Measurements from ENCODE around the gene EXPH5. TPM values are rescaled to one million over a fixed set of nuclear protein-coding genes. Genes with fewer than 3 reads are reported as not detected.

The EXPH5 gene
- total and polyA plus RNA-seq, 2 donors (not counting 3 experiments of a cell fraction or from before 2014, with no cell fraction given) = 0.03 to 0.09 TPM

DNA sequence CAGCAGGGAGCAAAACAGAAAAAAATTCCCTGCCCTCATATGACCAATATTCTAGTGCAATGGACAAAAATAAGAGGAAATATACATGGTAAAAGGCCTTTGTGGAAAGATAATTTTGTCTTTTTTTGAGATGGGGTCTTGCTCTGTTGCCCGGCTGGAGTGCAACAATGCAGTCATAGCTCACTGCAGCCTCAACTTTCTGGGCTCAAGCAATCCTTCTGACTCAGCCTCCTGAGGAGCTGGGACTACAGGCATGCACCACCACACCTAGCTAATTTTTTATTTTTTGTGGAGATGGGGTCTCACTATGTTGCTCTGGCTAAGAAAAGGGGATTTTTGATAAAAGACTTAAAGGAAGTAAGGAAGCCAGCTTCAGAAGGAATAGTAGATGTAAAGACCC is 45.6 kb upstream of the EXPH5 start:
- BruUV-seq (replicated peaks) = no TSS peak
- Histone ChIP-seq H4K20me1 (replicated peaks; ENCODE audit: control insufficient read depth, extremely low read depth, insufficient read depth, low read length) (no peaks in the 10 kb centered on the region), H3K4me3 (replicated peaks in 1 of 3; ENCODE audit: insufficient read depth in 1 of 3, low read depth in 1 of 3, low read length in 3 of 3) (no peak overlapping the region), H2AFZ (ENCODE audit: low read depth, low read length) (no peak overlapping the region), H3K4me1 (ENCODE audit: control insufficient read depth, extremely low read depth, insufficient read depth, low read length) (no peaks in the 10 kb centered on the region), H3K9me3 (replicated peaks; ENCODE audit: control insufficient read depth, insufficient read depth, low read length) (no peaks in the 10 kb centered on the region), H3K4me2 (ENCODE audit: insufficient read depth, low read length) (no peak overlapping the region), H3K9ac (replicated peaks; ENCODE audit: extremely low read depth, insufficient read depth, low read length) (no peak overlapping the region), H3K27me3 (ENCODE audit: control insufficient read depth in 2 of 2, insufficient read depth in 2 of 2, low read length in 2 of 2) (peaks cover 13 to 22% of the 10 kb centered on the region in 2 experiments), H3K36me3 (ENCODE audit: control insufficient read depth in 2 of 2, extremely low read depth in 1 of 2, insufficient read depth in 2 of 2, low read length in 2 of 2) (no peaks in the 10 kb centered on the region), H3K9me1 (replicated peaks; ENCODE audit: control insufficient read depth, extremely low read depth, insufficient read depth, low read length) (no peaks in the 10 kb centered on the region), H3K27ac (ENCODE audit: insufficient read depth, low read depth, low read length) (no peak overlapping the region), H3K79me2 (ENCODE audit: control insufficient read depth, insufficient read depth, low read length) (no peaks in the 10 kb centered on the region)
- intact Hi-C loops (cut with micrococcal nuclease) = no loop called here
- CTCF ChIA-PET = interaction anchor here (1.2 kb wide), 1 partner anchor 522 kb away, joined by 7 read pairs; no protein-coding TSS in a partner anchor
- no peak for TF ChIP-seq POLR2AphosphoS5 (IDR thresholded peaks at IDR 0.05; ENCODE audit: insufficient read depth, low read depth, low read length)
- FAIRE-seq (no peak), DNase-seq (ENCODE audit: low read depth, low spot score) (no peak)
- dilution Hi-C loops (cut with MboI; ENCODE audit: extremely low pct_ligation_motif_present, low sequenced_read_pairs) = no loop called here
- POLR2A ChIA-PET = no interaction called here

DNA sequence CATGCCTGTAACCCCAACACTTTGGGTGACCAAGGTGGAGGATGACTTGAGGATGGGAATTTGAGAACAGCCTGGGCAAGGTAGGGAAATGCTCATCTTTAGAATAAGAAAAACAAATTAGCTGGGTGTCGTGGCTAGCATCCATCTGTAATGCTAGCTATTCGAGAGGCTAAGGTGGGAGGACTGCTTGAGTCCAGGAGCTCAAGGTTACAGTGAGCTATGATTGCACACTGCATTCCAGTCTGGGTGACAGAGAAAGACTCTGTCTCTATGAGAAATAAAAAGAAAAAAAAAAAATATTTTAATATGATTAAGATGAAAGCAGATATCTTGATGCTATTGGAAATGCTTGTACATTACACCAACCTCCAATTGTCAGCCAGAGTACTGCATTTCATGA is 42.7 kb upstream of the EXPH5 start:
- Histone ChIP-seq H3K9me1 (replicated peaks; ENCODE audit: control insufficient read depth, extremely low read depth, insufficient read depth, low read length) (no peaks in the 10 kb centered on the region), H3K27me3 (ENCODE audit: control insufficient read depth in 2 of 2, insufficient read depth in 2 of 2, low read length in 2 of 2) (peaks cover 11 to 25% of the 10 kb centered on the region in 2 experiments), H3K9ac (replicated peaks; ENCODE audit: extremely low read depth, insufficient read depth, low read length) (no peak overlapping the region), H3K79me2 (ENCODE audit: control insufficient read depth, insufficient read depth, low read length) (no peaks in the 10 kb centered on the region), H4K20me1 (replicated peaks; ENCODE audit: control insufficient read depth, extremely low read depth, insufficient read depth, low read length) (no peaks in the 10 kb centered on the region), H2AFZ (ENCODE audit: low read depth, low read length) (no peak overlapping the region), H3K27ac (ENCODE audit: insufficient read depth, low read depth, low read length) (no peak overlapping the region), H3K4me3 (replicated peaks in 1 of 3; ENCODE audit: insufficient read depth in 1 of 3, low read depth in 1 of 3, low read length in 3 of 3) (no peak overlapping the region), H3K4me1 (ENCODE audit: control insufficient read depth, extremely low read depth, insufficient read depth, low read length) (no peaks in the 10 kb centered on the region), H3K4me2 (ENCODE audit: insufficient read depth, low read length) (no peak overlapping the region), H3K9me3 (replicated peaks; ENCODE audit: control insufficient read depth, insufficient read depth, low read length) (no peaks in the 10 kb centered on the region), H3K36me3 (ENCODE audit: control insufficient read depth in 2 of 2, extremely low read depth in 1 of 2, insufficient read depth in 2 of 2, low read length in 2 of 2) (no peaks in the 10 kb centered on the region)
- FAIRE-seq = no peak
- no TSS peak for BruUV-seq (replicated peaks)
- TF ChIP-seq POLR2AphosphoS5 (IDR thresholded peaks at IDR 0.05; ENCODE audit: insufficient read depth, low read depth, low read length) (no peak), JUN (IDR thresholded peaks at IDR 0.05; ENCODE audit: borderline replicate concordance, insufficient read depth, insufficient read length, low read depth) (no peak), MYC (IDR thresholded peaks at IDR 0.05; ENCODE audit: low read depth, low read length) (no peak), GATA2 (IDR thresholded peaks at IDR 0.05; ENCODE audit: insufficient read depth, insufficient read length, low read depth, low read length) (no peak), EZH2 (IDR thresholded peaks at IDR 0.05; ENCODE audit: borderline replicate concordance, low read depth, low read length, severe bottlenecking) (no peak), FOS (IDR thresholded peaks at IDR 0.05; ENCODE audit: borderline replicate concordance, insufficient read depth, low read length) (no peak), POLR2A (IDR thresholded peaks at IDR 0.05; ENCODE audit: low read depth, low read length) (no peak)
- TF ChIP-seq, protein P1, sequence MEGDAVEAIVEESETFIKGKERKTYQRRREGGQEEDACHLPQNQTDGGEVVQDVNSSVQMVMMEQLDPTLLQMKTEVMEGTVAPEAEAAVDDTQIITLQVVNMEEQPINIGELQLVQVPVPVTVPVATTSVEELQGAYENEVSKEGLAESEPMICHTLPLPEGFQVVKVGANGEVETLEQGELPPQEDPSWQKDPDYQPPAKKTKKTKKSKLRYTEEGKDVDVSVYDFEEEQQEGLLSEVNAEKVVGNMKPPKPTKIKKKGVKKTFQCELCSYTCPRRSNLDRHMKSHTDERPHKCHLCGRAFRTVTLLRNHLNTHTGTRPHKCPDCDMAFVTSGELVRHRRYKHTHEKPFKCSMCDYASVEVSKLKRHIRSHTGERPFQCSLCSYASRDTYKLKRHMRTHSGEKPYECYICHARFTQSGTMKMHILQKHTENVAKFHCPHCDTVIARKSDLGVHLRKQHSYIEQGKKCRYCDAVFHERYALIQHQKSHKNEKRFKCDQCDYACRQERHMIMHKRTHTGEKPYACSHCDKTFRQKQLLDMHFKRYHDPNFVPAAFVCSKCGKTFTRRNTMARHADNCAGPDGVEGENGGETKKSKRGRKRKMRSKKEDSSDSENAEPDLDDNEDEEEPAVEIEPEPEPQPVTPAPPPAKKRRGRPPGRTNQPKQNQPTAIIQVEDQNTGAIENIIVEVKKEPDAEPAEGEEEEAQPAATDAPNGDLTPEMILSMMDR (IDR thresholded peaks at IDR 0.05; ENCODE audit: extremely low read depth in 1 of 2, insufficient read depth in 1 of 2, low read depth in 1 of 2, low read length in 2 of 2) = no peak
- TF ChIP-seq, protein P2, sequence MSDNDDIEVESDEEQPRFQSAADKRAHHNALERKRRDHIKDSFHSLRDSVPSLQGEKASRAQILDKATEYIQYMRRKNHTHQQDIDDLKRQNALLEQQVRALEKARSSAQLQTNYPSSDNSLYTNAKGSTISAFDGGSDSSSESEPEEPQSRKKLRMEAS (IDR thresholded peaks at IDR 0.05; ENCODE audit: insufficient read depth, insufficient read length) = no peak
- DNase-seq (ENCODE audit: low read depth, low spot score) = no peak
- POLR2A ChIA-PET = no interaction called here
- dilution Hi-C loops (cut with MboI; ENCODE audit: extremely low pct_ligation_motif_present, low sequenced_read_pairs) (no loop called here), intact Hi-C loops (cut with micrococcal nuclease) (no loop called here)
- CTCF ChIA-PET = no interaction called here
